EL (cell line): ENCODE results near the gene PCNT.

Experiments used
- DNase-seq: peaks from one replicate; pipeline ENCODE4 v3.0.0-alpha.2; 2016

The PCNT gene

DNA sequence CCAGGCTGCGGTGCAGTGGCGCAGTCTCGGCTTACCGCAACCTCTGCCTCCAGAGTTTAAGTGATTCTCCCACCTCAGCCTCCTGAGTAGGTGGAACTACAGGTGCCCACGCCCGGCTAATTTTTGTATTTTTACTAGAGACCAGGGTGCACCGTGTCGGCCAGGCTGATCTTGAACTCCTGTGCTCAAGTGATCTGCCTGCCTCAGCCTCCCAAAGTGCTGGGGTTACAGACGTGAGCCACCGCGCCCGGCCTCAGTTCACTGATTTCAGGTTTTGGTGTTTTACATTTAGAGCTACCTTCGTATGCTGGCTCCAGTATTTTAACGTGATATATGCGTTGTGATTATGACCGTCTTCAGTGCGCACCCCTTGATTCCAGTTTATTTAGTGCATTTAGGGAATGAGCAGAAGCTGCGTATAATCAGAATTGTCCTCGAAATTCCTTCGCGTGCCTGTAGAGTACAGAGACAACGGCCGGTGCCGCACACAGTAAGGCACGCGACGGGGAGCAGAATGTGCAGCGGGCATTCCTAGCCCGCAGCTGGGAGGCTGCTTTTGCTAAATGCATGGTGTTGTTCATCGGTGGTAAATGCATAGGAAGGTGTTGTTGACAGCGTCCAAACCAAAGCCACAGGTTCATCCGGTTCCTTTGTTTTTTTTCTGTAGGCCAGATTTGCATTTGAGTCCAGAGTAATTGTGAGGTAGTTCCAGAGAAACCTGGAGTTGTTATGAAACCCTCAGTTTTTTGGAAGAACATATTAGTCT is 85.9 kb downstream of the PCNT start:
- no peak for DNase-seq

DNA sequence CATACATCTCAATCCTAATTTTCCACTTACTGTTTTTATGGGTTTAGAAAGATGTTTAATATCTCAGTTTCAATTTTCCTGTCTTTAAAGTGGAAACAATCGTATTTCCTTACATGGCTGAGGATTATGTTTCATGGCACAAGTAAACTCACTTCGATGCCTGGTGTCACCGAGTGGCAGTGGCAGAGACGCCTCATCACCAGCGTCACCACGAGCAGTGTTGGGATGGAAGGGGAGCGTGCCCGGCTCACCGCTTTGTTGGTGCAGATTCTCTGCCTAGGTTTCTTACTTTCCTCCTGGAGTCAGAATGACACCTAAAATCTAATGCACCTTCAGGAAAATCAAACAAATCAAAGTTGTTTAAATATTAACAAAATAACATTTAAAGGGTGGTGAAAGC is 86.6 kb downstream of the PCNT start:
- DNase-seq, result no peak

- DNase-seq, result no peak
Measured at GRCh38 chr21:46411236-46411635, 87.3 kb downstream of the PCNT start.

DNA sequence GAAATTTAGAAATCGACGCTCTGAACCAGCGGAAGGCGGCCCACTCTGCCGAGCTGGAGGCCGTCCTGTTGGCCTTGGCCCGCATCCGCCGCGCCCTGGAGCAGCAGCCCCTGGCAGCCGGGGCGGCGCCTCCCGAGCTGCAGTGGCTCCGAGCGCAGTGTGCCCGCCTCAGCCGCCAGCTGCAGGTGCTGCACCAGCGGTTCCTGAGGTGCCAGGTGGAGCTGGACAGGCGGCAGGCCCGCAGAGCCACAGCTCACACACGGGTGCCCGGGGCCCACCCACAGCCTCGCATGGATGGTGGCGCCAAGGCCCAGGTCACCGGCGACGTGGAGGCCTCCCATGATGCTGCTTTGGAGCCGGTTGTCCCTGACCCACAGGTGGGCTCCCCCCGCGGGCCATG is 87.7 kb downstream of the PCNT start:
- no peak for DNase-seq

DNA sequence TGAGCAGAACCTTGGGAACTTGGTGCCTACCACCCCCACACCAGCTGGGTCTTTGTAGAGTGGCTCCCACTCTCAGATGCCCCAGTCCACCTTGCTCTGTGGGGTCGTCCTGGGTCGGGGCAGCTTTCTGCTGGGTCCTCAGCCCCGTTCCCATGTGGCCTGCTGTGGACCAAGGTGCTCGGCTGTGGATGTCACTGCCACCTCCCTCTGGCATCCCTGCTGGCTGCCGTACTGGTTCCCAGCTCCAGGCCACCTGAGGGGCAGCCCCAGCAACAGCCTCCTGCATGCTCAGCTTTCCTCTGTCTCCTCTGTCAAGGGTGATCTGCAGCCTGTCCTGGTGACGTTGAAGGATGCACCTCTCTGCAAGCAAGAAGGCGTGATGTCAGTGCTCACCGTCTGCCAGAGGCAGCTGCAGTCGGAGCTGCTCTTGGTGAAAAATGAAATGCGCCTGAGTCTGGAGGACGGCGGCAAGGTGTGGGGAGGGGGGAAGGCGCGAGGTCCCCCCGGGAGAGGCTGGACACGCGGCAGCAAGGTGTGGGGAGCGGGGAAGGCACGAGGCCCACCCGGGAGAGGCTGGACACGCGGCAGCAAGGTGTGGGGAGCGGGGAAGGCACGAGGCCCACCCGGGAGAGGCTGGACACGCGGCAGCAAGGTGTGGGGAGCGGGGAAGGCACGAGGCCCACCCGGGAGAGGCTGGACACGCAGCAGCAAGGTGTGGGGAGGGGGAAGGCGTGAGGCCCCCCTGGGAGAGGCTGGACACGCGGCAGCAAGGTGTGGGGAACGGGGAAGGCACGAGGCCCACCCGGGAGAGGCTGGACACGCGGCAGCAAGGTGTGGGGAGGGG is 88.8 kb downstream of the PCNT start:
- DNase-seq, result no peak

DNA sequence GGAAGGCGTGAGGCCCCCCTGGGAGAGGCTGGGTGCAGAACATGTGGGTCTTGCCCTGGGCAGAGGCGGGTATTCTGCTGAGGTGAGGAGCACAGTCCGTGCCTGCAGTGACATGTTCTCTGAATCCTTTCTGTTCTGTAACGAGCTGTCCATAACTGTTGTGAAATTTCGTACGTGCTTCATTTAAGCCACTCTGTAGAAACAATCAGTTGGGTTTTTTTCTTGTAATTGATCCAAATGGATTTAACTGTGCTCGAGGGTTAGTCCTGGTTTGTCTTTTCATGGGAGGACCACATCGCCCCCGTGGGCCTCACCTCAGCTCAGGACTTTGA is 89.4 kb downstream of the PCNT start:
- DNase-seq, result no peak

DNA sequence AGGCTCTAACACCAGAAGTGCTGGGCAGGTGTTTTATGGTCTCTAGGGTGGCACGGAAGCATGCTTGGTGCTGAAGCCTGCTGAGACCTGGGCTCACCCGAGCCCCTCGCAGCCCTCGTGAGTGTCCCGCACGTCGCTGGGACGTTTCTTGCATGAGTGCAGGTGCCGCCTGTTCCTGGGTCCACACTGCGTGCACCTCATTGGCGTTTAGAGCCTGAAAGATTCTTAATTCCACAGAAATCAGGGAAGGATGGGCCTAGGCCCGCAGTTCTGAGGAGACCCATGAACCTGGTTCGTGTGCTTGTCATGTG is 91.0 kb downstream of the PCNT start:
- no peak for DNase-seq

GRCh38 chr21:46416551-46416950 is 92.6 kb downstream of the PCNT start:
- DNase-seq, result no peak

DNA sequence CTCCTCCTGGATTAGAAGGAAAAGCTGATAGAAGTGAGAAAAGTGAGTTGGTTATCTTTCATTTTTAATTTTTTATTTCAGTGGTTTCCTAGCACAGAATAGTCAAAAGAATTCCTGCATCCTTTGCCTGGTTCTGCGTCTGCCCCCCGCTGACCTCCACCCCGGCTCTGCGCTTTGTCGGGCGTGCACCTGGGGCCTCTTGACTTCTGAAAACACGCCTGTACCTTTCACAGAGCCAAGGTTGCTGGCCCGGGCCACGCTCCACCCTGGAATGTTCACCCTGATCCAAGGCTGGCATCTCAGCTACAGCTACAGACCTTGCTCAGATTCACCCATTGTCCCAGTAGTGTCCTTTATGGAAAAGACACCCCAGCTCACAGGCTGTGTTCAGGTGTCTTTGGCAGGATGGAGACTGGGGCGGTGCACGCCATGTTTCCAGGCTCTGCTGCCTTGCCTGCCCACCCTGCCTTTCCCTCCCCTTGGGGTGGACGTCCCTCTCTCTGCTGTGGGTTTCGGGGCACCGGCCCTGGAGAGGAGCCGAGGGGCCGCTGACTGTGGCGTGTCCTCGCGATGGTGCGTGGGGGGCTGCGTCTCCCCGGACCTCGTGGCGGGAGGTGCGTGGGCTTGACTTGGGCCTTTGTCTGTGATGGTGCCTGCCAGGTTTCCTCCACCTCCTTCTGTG is 94.5 kb downstream of the PCNT start:
- no peak for DNase-seq

DNA sequence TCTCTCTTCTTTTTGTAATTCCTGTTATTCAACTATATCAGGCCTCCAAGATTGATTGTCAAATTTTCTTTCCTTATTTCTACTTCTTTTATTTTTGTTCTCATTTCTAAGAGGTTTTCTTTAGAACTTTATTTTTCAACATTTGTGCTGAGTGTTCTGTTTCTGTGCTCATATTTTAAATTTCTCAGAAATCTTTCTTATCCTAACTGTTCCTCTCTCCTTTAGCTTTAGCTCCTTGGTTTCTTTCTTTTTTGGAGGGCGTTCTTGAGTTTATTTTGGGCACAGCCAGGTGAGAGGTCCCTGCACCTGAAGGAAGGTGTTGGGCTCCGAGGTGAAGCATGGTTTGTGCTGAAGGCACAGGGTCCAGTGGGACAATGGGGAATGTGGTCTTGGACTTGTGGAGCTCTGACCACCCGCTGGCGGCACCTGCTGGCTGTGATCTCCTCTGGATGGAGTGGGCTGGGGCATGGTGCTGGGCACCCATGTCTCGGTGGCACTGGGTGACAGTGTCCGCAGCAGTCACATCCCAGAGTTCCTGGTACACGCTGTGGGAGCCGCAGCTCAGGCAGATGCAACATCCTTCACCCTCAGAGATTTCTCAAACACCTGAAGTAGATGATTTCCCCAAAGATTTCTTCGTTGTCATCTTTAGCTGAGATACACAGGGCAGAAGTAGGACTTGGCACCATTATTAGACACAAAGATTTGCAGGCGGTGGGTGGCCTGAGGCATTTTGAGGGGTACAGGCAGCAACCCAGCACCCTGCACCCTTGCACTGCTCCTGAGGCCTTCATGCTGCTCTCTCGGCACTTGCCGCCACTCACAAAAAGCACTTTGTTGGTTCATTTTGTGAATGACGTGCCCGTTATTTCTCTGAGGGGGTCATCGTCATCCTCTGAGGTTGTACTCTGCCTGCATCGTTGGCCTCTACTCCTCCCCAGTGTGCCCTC is 96.6 kb downstream of the PCNT start:
- DNase-seq, result no peak

DNA sequence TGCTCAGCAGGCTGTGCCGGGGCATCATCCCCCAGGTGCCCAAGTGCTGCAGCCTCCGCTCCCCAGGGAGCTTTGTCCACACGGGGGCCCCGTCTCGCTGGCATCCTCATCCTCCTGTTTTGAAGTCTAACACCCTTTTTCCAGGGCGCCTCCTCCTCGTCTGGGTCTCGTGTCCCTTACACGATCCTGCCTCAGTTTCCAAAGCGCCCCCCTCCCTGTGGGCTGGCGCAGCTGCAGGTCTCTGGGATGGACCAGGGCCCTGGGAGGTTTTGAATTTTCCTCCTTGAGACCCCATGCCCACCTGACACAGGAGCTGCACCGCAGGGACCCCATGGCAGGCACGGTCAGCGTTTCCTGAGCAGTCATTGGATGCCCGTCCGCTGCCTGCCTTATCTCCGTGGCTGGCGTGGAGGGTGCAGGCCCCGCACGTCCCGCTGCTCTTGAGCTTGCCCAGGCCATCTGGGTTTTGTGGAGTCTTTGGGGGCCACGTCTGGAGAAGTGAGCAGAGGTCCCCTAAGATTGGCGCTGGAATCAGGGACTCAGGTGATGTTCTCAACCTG is 97.3 kb downstream of the PCNT start:
- no peak for DNase-seq

DNA sequence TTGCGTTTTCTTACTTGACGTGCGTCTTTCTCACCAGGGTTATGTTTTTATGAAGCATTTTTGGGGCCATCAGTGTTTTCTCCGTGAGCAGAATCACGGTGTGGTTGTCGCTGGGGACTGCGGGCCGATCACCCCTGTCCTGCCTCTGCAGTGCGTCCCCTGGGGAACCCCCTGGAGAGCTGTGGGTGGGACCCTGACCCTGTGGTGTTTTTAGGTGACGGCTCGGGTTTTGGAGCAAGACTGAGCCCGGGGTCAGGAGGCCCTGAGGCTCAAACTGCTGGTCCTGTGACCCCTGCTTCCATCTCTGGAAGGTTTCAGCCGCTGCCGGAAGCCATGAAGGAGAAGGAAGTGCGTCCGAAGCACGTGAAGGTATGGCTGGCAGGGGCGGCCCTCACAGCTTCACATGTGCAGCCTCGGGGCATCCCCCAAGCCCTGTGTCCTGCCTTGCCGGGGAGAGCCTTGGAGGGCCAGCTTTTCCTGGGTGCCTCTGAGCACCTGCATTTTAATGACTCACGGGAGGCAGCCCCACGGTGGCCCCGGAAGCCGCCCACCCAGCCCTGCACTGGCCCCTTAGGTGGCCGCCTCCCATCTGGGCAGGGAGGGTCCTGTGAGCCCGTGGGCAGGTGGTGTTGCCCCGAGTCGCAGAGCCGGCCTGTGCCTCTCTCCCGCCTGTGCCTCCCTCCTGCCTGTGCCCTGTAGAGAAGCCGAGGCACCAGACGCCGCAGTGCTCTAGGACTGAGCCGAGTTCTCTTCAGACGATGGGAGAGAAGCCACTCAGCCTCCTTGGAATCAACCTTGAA is 98.0 kb downstream of the PCNT start:
- no peak for DNase-seq

GRCh38 chr21:46422636-46423241 is 98.8 kb downstream of the PCNT start:
- DNase-seq, result no peak

DNA sequence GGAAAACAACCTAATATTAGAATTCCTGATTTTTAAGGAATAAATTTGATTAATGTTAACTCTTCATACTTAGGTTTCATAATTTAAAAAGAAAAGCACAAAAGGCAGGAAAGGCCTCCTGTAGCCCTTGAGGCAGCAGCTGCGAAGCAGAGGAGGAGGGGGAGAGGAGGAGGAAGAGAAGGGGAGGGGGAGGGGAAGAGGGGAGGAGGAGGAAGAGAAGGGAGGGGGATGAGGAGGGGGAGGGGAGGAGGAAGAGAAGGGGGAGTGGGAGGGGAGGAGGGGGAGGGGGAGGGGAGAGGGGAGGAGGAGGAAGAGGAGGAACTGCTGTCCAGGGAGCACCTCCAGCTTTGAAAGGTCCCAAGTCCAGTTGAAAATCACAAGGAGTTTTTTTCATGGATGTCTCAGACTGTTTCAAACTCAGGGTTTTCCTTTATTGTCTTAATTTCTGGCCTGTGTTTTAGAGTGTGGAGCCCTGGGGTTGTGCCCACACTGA is 99.6 kb downstream of the PCNT start:
- no peak for DNase-seq

DNA sequence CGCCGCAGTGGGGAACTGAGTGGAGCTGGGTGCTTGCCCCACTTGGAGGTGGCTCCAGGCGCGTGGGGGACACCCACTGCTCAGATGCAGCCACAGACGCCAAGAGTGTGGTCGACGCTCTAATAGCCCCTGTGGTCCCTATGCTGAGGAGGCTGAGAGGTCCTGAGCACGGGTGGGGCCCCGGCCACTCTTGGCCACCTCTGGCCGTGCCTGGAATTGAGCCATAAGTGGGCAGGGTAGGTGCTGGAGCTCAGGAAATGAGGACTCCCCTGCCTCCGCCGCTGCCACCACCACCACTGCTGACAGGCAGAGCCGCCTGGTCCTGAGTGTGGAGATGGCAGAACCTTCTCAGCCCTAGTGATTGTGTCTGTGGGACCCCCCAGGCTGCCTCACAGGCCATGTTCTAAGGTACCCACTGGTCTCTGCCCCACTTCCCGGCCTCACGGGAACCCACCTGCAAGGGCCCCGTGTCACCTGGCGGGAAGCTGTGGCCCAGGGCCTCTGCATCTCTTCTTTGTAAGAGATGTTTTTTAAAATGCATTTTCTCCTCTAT is 100.2 kb downstream of the PCNT start:
- no peak for DNase-seq

- DNase-seq, result no peak
Measured at GRCh38 chr21:46424621-46425020, 100.7 kb downstream of the PCNT start.

- DNase-seq, result no peak
Measured at GRCh38 chr21:46425041-46425440, 101.1 kb downstream of the PCNT start.

DNA sequence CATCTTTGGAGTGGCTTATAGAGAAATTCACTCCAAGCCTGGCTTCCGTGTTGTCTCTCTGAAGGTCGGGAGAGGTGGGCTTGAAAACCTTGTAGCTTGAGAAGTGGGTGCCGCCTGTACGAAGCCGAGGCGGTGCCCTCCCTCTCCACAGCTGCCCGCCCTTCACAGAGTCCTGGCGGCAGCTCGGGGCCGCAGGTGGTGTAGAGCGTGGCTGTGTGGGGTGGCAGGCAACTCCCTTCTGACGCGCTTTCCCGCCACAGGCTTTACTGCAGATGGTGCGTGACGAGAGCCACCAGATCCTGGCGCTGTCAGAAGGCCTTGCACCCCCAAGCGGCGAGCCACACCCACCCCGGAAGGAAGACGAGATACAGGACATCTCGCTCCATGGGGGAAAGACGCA is 101.6 kb downstream of the PCNT start:
- no peak for DNase-seq

DNA sequence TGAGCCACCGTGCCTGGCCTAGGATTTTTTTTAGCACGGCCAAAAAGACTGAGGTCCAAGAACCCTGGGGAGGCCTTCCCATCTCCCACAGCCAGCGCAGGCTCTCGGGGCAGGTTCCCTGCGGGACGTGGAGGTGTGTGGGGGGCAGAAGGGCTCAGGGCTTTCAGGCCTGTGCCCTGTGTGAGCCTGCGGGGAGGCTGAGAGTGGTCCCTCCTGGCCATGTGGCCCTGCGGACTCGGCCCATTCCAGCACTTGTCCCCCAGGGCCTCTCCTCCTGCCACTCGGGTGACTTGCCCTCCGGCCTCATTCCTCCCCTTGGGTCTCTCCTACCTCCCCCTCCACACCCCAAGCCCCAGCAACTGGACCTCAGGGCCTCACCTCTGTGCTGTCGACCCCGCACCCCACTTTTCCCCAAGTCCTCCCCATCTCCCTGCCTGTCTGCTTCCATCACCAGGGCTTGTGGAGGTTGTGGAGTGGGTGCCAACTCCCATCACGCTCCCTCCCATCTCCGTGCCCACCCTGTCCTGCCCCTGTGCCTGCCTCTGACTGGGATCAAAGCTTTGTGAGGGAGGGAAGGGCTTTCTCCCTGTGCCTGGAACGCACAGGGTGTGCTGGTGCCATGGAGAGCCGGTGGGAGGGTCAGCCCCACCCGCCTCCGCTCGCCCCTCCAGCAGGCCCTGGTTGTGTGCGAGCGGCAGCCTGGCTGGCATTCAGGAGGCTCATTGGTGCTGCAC is 102.5 kb downstream of the PCNT start:
- DNase-seq, result no peak

DNA sequence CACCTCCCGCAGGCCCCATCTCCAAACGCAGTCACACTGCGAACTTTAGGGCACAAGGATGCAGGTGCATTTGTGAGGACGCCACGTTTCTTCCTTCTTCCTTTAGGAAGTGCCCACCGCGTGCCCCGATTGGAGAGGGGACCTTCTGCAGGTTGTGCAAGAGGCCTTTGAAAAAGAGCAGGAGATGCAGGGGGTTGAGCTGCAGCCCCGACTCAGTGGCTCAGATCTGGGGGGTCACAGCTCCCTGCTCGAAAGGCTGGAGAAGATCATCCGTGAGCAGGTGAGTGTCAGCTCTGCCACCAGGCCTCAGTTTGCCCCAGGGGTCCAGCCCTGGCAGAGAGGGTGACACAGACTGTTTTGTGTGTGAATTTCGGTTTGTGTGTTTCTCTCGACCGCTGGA is 103.6 kb downstream of the PCNT start:
- DNase-seq, result no peak
